GM12878 (cell line): ENCODE data around the gene RCHY1. TPM values are rescaled to one million over a fixed set of nuclear protein-coding genes. Genes with fewer than 3 reads are reported as not detected.

ENCODE experiments used
- ATAC-seq: fragments of 200-7000 bp; cut with Tn5 transposase; 3 replicates; pipeline ENCODE4 v1.9.1; 2020; ENCODE audit warnings: mild to moderate bottlenecking, moderate library complexity
- BruUV-seq: library from RNA; stranded (reverse); fragments of 400-500 nt; replicated peaks from 2 replicates; lab custom pipeline; 2021; lab: Mats Ljungman, UMichigan
- CTCF ChIA-PET: fragments of 300-600 bp; sonication (Branson Sonifier 250); formaldehyde crosslinking; extraction: SDS; loops from one replicate; lab custom pipeline; 2021; ENCODE audit warnings: inconsistent platforms; lab: Yijun Ruan, JAX
- POLR2A ChIA-PET: fragments of 350-600 bp; formaldehyde crosslinking; extraction: SDS; loops from one replicate; lab custom pipeline; 2021; ENCODE audit warnings: inconsistent platforms; lab: Charles Lee
- RAD21 ChIA-PET: fragments of 300-600 bp; sonication (Branson Sonifier 250); formaldehyde crosslinking; loops from one replicate; lab custom pipeline; 2023; ENCODE audit warnings: antibody characterized with exemption; ENCODE audit not compliant: unreplicated experiment; lab: Charles Lee
- SMC1A ChIA-PET: fragments of 300-600 bp; sonication (Branson Sonifier 250); formaldehyde crosslinking; loops from one replicate; lab custom pipeline; 2023; ENCODE audit not compliant: unreplicated experiment, uncharacterized antibody; lab: Charles Lee
- DNase-seq: peaks from one replicate; pipeline ENCODE4 v3.0.0-alpha.2; 2011; ENCODE audit warnings: low read depth, low spot score
- FAIRE-seq: peaks from 3 replicates; lab custom pipeline; 2011; peaks lifted over from hg19 to GRCh38; lab: Jason Lieb, UNC
- H2AFZ ChIP-seq: 2 replicates; pipeline ENCODE4 v1.6.0; 2011; ENCODE audit warnings: low read depth, low read length, control low read depth; ENCODE audit not compliant: control insufficient read depth
- H3K27ac ChIP-seq: 2 replicates; pipeline ENCODE4 v1.5.1; 2011; ENCODE audit warnings: control low read depth; ENCODE audit not compliant: control insufficient read depth, insufficient read depth
- H3K27me3 ChIP-seq, 2 experiments: replicated peaks in 1 of 2; 2 replicates each; pipeline versions ENCODE4 v1.6.0 to v1.6.1; 2011; ENCODE audit warnings: low read length in 1 of 2; ENCODE audit not compliant: control insufficient read depth in 2 of 2, insufficient read depth in 2 of 2
- H3K36me3 ChIP-seq, 2 experiments: 2 replicates each; pipeline ENCODE4 v1.5.1; 2011; ENCODE audit warnings: low read length in 1 of 2; ENCODE audit not compliant: control insufficient read depth in 2 of 2, insufficient read depth in 2 of 2
- H3K4me1 ChIP-seq: 2 replicates; pipeline ENCODE4 v1.6.1; 2011; ENCODE audit warnings: mild to moderate bottlenecking, low read length, moderate library complexity, mixed read lengths; ENCODE audit not compliant: control insufficient read depth, insufficient read depth
- H3K4me2 ChIP-seq: 2 replicates; pipeline ENCODE4 v1.6.0; 2011; ENCODE audit warnings: control low read depth; ENCODE audit not compliant: control insufficient read depth, insufficient read depth
- H3K4me3 ChIP-seq: fragments of 200-600 bp; sonication (generic); 2 replicates; pipeline ENCODE4 v1.5.1; 2016
- H3K79me2 ChIP-seq: 2 replicates; pipeline ENCODE4 v1.6.0; 2011; ENCODE audit warnings: low read length; ENCODE audit not compliant: control insufficient read depth, insufficient read depth
- H3K9ac ChIP-seq: 2 replicates; pipeline ENCODE4 v1.8.0; 2011; ENCODE audit warnings: low read length, control low read depth, mixed read lengths; ENCODE audit not compliant: control insufficient read depth, insufficient read depth
- H3K9me3 ChIP-seq: replicated peaks from 3 replicates; pipeline ENCODE4 v1.5.1; 2011; ENCODE audit warnings: mild to moderate bottlenecking, low read length; ENCODE audit not compliant: control insufficient read depth, insufficient read depth
- H4K20me1 ChIP-seq: 2 replicates; pipeline ENCODE4 v1.6.0; 2011; ENCODE audit not compliant: control insufficient read depth, insufficient read depth
- ATF3 ChIP-seq: IDR thresholded peaks from 2 replicates; pipeline ENCODE4 v1.6.1; 2011; ENCODE audit warnings: low read depth, mild to moderate bottlenecking, low read length, moderate library complexity, borderline replicate concordance; ENCODE audit errors: extremely low read depth
- CHD4 ChIP-seq: fragments of 200-600 bp; sonication (generic); IDR thresholded peaks from 2 replicates; pipeline ENCODE4 v1.6.1; 2016; ENCODE audit warnings: mild to moderate bottlenecking
- E2F8 ChIP-seq: fragments of 450-650 bp; IDR thresholded peaks from 2 replicates; pipeline ENCODE4 v1.6.1; 2018; ENCODE audit warnings: mild to moderate bottlenecking, low read depth, moderate library complexity; ENCODE audit not compliant: partially characterized antibody
- EED ChIP-seq: sonication (generic); IDR thresholded peaks from 2 replicates; pipeline ENCODE4 v1.6.1; 2016; ENCODE audit warnings: antibody characterized with exemption, low read depth
- EP300 ChIP-seq, 2 experiments: fragments of 150-350 bp in 1 of 2; IDR thresholded peaks; 2 replicates each; pipeline ENCODE4 v1.6.1; 2011 to 2012; ENCODE audit warnings: low read depth in 2 of 2, low read length in 2 of 2, borderline replicate concordance in 1 of 2, improper control_type of control experiment in 1 of 2, inconsistent platforms in 1 of 2; ENCODE audit not compliant: control insufficient read depth in 1 of 2
- GATAD2B ChIP-seq: fragments of 450-650 bp; conservative IDR thresholded peaks from 2 replicates; pipeline ENCODE4 v1.6.1; 2017; ENCODE audit warnings: low read depth, mild to moderate bottlenecking, moderate library complexity
- IKZF1 ChIP-seq: fragments of 450-650 bp; conservative IDR thresholded peaks from 2 replicates; pipeline ENCODE4 v1.6.1; 2017; ENCODE audit warnings: antibody characterized with exemption, mild to moderate bottlenecking
- KAT2A ChIP-seq: conservative IDR thresholded peaks from 2 replicates; pipeline ENCODE4 v1.6.1; 2011; ENCODE audit warnings: low read depth, low read length; ENCODE audit not compliant: control insufficient read depth
- MLLT1 ChIP-seq: fragments of 450-650 bp; IDR thresholded peaks from 2 replicates; pipeline ENCODE4 v1.6.1; 2016; ENCODE audit warnings: mild to moderate bottlenecking
- MYB ChIP-seq: fragments of 150-350 bp; IDR thresholded peaks from 2 replicates; pipeline ENCODE4 v1.6.1; 2014; ENCODE audit warnings: mild to moderate bottlenecking, low read depth, low read length, borderline replicate concordance
- NFXL1 ChIP-seq: fragments of 450-650 bp; IDR thresholded peaks from 2 replicates; pipeline ENCODE4 v1.6.1; 2017; ENCODE audit warnings: antibody characterized with exemption, mild to moderate bottlenecking, borderline replicate concordance
- NKRF ChIP-seq: fragments of 450-650 bp; conservative IDR thresholded peaks from 2 replicates; pipeline ENCODE4 v1.6.1; 2017; ENCODE audit warnings: mild to moderate bottlenecking, moderate library complexity
- NR2F1 ChIP-seq: fragments of 450-650 bp; conservative IDR thresholded peaks from 2 replicates; pipeline ENCODE4 v1.6.1; 2017; ENCODE audit warnings: mild to moderate bottlenecking
- POLR2AphosphoS2 ChIP-seq: IDR thresholded peaks from 2 replicates; pipeline ENCODE4 v1.6.1; 2011; ENCODE audit warnings: low read depth, mild to moderate bottlenecking, low read length, improper control_type of control experiment, moderate library complexity
- ZNF217 ChIP-seq: fragments of 450-650 bp; IDR thresholded peaks from 2 replicates; pipeline ENCODE4 v1.6.1; 2017; ENCODE audit warnings: antibody characterized with exemption, mild to moderate bottlenecking
- WGBS: methylation state at CpG from one replicate; pipeline ENCODE4 v1.1.6; 2016; ENCODE audit warnings: low lambda C conversion rate; ENCODE audit not compliant: insufficient replicate concordance, insufficient coverage; ENCODE audit errors: missing lambda C conversion rate; 5-methylcytosine and 5-hydroxymethylcytosine counted together
- in situ Hi-C: fragments of 300-500 bp; cut with MboI; formaldehyde crosslinking; loops from 9 replicates; pipeline ENCODE4 v1.14.3; 2018; ENCODE audit warnings: mixed read lengths
- intact Hi-C: fragments of 100-400 bp; cut with micrococcal nuclease; formaldehyde crosslinking; loops from one replicate; pipeline ENCODE4 v1.14.2; 2022; ENCODE audit not compliant: unreplicated experiment
- polyA plus RNA-seq, 11 experiments: library from polyadenylated mRNA; depleted of rRNA in 4 of 11; unstranded in 6 of 11; stranded (reverse) in 5 of 11; fragments of >200 nt; fragmentation: Nextera tagmentation in 4 of 11; fragmentation: Illumina TruSeq in 1 of 11; extraction: Ambion mirVana in 4 of 11; extraction: Trizol in 1 of 11; gene quantifications; 1 replicate in 1 of 11; 2 replicates in 10 of 11; pipeline versions ENCODE4 v1.2.1 to v1.2.3, GENCODE V29; 2011 to 2016; ENCODE audit warnings: inconsistent platforms in 2 of 11, missing spikeins in 2 of 11, low read depth in 1 of 11
- total RNA-seq, 4 experiments: library from RNA; depleted of rRNA in 3 of 4; stranded (reverse); fragments of >200 nt in 3 of 4; fragmentation: Illumina TruSeq in 1 of 4; extraction: Trizol in 1 of 4; gene quantifications; 2 replicates each; pipeline versions ENCODE4 v1.2.1 to v1.2.3, GENCODE V29; 2013 to 2021

Gene RCHY1
- total and polyA plus RNA-seq, 10 of the 15 experiments (the other 5 are each of a cell fraction or from before 2014, with no cell fraction given) = 12.0 to 50.6 (median 26.4) TPM

- no peaks in the 10 kb centered on the region for H3K27me3 ChIP-seq
- peak; percentile 13 for DNase-seq
- no TSS peak for BruUV-seq
- ChIA-PET POLR2A (interaction anchor here (1.0 to 2.5 kb wide), 4 partner anchors 13 to 214 kb away, joined by 3 to 22 read pairs (median 3); partner anchors contain the start of gene USO1), RAD21 (no interaction called here), SMC1A (interaction anchor here (0.6 to 2.7 kb wide), 8 partner anchors 13 to 406 kb away, joined by 3 to 10 read pairs (median 4); partner anchors contain the start of gene USO1), CTCF (interaction anchor here (1.1 to 1.8 kb wide), 2 partner anchors 20 to 335 kb away, joined by 3 to 8 read pairs; no protein-coding TSS in a partner anchor)
- peaks cover 67% of the 10 kb centered on the region for H3K79me2 ChIP-seq
- WGBS = 0% methylated on average over 6 of the region's 6 CpGs
- H3K4me1 ChIP-seq = no peaks in the 10 kb centered on the region
- no peak for FAIRE-seq
- peak; percentile 8 for ATAC-seq
- no peak overlapping the region for H2AFZ ChIP-seq
- H3K36me3 ChIP-seq = no peaks in the 10 kb centered on the region
- H3K9ac ChIP-seq = peak overlapping the region; percentile 75
- in situ Hi-C loops (no loop called here), intact Hi-C loops (loop anchor here (5.0 kb wide), 2 partner anchors 215 to 640 kb away; no protein-coding TSS in a partner anchor)
- H3K27ac ChIP-seq = peak overlapping the region; percentile 84
- H3K4me3 ChIP-seq = peak overlapping the region; percentile 98
- peak overlapping the region; percentile 89 for H3K4me2 ChIP-seq
- H4K20me1 ChIP-seq = no peaks in the 10 kb centered on the region
- peaks cover 6% of the 10 kb centered on the region for H3K9me3 ChIP-seq
- TF ChIP-seq MLLT1 (no peak), NFXL1 (no peak), EED (peak; percentile 21; the same call in 1 of the 2 replicates), MYB (0 out of 2 replicates have a peak, but pooled peaks have one; percentile 25), ATF3 (no peak), ZNF217 (no peak), GATAD2B (no peak), POLR2AphosphoS2 (no peak), NR2F1 (0 out of 2 replicates have a peak, but pooled peaks have one; percentile 58), IKZF1 (peak; percentile 37; the same call in 1 of the 2 replicates), EP300 (IDR thresholded peaks at IDR 0.05; ENCODE audit: borderline replicate concordance in 1 of 2, control insufficient read depth in 1 of 2, low read depth in 2 of 2, low read length in 2 of 2) (no peak), NKRF (no peak), CHD4 (no peak), KAT2A (no peak), E2F8 (no peak)
Observed at GRCh38 chr4:75512386-75513211, 1.6 kb downstream of the RCHY1 start.
